GM18861 (cell line): ENCODE measurements around the gene CCSER1.
"Not testable (repeated sequence)": the region's sequence is repeated elsewhere in the genome, so short reads cannot be mapped to it uniquely, and the experiment has no call there.

Source experiments
- ATAC-seq: cut with Tn5 transposase; IDR thresholded peaks from one replicate; pipeline ENCODE4 v1.9.1; 2021; ENCODE audit not compliant: unreplicated experiment

CCSER1 gene

GRCh38 chr4:90425893-90426292 lies 298.7 kb downstream of the CCSER1 start:
- ATAC-seq, result no peak

GRCh38 chr4:90438522-90438921 lies 311.3 kb downstream of the CCSER1 start:
- no peak for ATAC-seq

- no peak for ATAC-seq
These were observed 314.6 kb downstream of the CCSER1 start for GRCh38 chr4:90441770-90442169.

- ATAC-seq, result no peak
These were observed 315.4 kb downstream of the CCSER1 start for GRCh38 chr4:90442619-90443018.

GRCh38 chr4:90443231-90443630 lies 316.0 kb downstream of the CCSER1 start:
- ATAC-seq, result no peak

GRCh38 chr4:90444904-90445303 lies 317.7 kb downstream of the CCSER1 start:
- ATAC-seq, result no peak

- ATAC-seq, result no peak
These were observed 318.2 kb downstream of the CCSER1 start for GRCh38 chr4:90445380-90445779.

GRCh38 chr4:90449626-90450025 lies 322.4 kb downstream of the CCSER1 start:
- no peak for ATAC-seq

- no peak for ATAC-seq
These were observed 329.7 kb downstream of the CCSER1 start for GRCh38 chr4:90456891-90457290.

GRCh38 chr4:90457817-90458216 lies 330.6 kb downstream of the CCSER1 start:
- ATAC-seq, result no peak

GRCh38 chr4:90458576-90458975 lies 331.4 kb downstream of the CCSER1 start:
- ATAC-seq, result no peak

GRCh38 chr4:90474484-90474883 lies 347.3 kb downstream of the CCSER1 start:
- no peak for ATAC-seq

- no peak for ATAC-seq
These were observed 348.8 kb downstream of the CCSER1 start for GRCh38 chr4:90476019-90476418.

- no peak for ATAC-seq
These were observed 349.4 kb downstream of the CCSER1 start for GRCh38 chr4:90476586-90476985.

GRCh38 chr4:90484894-90485293 lies 357.7 kb downstream of the CCSER1 start:
- not testable (repeated sequence) for ATAC-seq

GRCh38 chr4:90486346-90486745 lies 359.2 kb downstream of the CCSER1 start:
- no peak for ATAC-seq

GRCh38 chr4:90495211-90495610 lies 368.0 kb downstream of the CCSER1 start:
- no peak for ATAC-seq

- ATAC-seq, result no peak
These were observed 368.7 kb downstream of the CCSER1 start for GRCh38 chr4:90495936-90496335.

- no peak for ATAC-seq
These were observed 371.0 kb downstream of the CCSER1 start for GRCh38 chr4:90498175-90498574.

- ATAC-seq, result no peak
These were observed 376.5 kb downstream of the CCSER1 start for GRCh38 chr4:90503677-90504076.

GRCh38 chr4:90515191-90515590 lies 388.0 kb downstream of the CCSER1 start:
- ATAC-seq, result no peak

GRCh38 chr4:90528551-90528950 lies 401.4 kb downstream of the CCSER1 start:
- no peak for ATAC-seq

GRCh38 chr4:90536408-90536807 lies 409.2 kb downstream of the CCSER1 start:
- ATAC-seq, result no peak

GRCh38 chr4:90537491-90537890 lies 410.3 kb downstream of the CCSER1 start:
- ATAC-seq, result no peak
